Testis (tissue), 2 donors: ENCODE measurements around the gene CALCOCO2.

Experiments
- POLR2A ChIP-seq: fragments of 450-650 bp; IDR thresholded peaks from one replicate; pipeline ENCODE4 v1.6.1; 2017; ENCODE audit warnings: antibody characterized with exemption, mild to moderate bottlenecking, moderate library complexity
- TF ChIP-seq, protein P1 (sequence below), 3 experiments: fragments of 450-650 bp in 2 of 3; fragments of 200-600 bp in 1 of 3; sonication (generic) in 1 of 3; IDR thresholded peaks; one replicate each; pipeline ENCODE4 v1.5.1; 2016 to 2019; ENCODE audit warnings: antibody characterized with exemption in 3 of 3, mild to moderate bottlenecking in 2 of 3, moderate library complexity in 1 of 3

DNA sequence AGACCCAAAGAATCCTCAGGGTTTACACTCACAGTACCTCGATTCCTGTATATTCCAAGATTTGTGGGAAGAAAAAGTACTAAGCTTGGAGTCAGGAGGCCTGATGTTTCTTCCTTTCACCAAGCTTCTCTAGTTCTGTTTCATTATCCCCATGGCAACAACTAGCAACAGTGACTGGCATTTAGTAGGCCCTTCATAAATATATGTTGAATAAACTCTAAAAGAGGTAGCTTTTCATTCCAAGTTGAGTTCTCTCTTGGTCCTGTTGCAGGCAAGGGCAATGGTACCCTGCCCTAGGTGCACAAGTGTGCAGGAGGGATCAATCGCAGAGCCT, 76.8 kb downstream of the CALCOCO2 start:
- TF ChIP-seq, protein P1, sequence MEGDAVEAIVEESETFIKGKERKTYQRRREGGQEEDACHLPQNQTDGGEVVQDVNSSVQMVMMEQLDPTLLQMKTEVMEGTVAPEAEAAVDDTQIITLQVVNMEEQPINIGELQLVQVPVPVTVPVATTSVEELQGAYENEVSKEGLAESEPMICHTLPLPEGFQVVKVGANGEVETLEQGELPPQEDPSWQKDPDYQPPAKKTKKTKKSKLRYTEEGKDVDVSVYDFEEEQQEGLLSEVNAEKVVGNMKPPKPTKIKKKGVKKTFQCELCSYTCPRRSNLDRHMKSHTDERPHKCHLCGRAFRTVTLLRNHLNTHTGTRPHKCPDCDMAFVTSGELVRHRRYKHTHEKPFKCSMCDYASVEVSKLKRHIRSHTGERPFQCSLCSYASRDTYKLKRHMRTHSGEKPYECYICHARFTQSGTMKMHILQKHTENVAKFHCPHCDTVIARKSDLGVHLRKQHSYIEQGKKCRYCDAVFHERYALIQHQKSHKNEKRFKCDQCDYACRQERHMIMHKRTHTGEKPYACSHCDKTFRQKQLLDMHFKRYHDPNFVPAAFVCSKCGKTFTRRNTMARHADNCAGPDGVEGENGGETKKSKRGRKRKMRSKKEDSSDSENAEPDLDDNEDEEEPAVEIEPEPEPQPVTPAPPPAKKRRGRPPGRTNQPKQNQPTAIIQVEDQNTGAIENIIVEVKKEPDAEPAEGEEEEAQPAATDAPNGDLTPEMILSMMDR (IDR thresholded peaks at IDR 0.05) = no peak
- no peak for TF ChIP-seq POLR2A
